ENCODE measurements around the gene LRG1.

GRCh38 chr19:4536798-4537197 lies 3.0 kb downstream of the LRG1 start:
- TF ChIP-seq POLR2A (IDR thresholded peaks at IDR 0.05), result no peak
- no peak for TF ChIP-seq CTCF (IDR thresholded peaks at IDR 0.05)
